NCI-H187 (cell line): ENCODE measurements around the gene HMG20B.

ENCODE experiments used
- DNase-seq, 2 experiments: peaks; one replicate each; lab custom pipeline; 2025; lab: John Stamatoyannopoulos, UW

HMG20B gene

GRCh38 chr19:3620817-3621547 lies 48.2 kb downstream of the HMG20B start:
- no peak for DNase-seq

GRCh38 chr19:3621689-3622088 lies 48.9 kb downstream of the HMG20B start:
- DNase-seq: no peak

GRCh38 chr19:3622224-3622623 lies 49.5 kb downstream of the HMG20B start:
- DNase-seq: no peak

GRCh38 chr19:3623716-3624115 lies 51.0 kb downstream of the HMG20B start:
- DNase-seq: no peak

- DNase-seq: no peak
Observed at GRCh38 chr19:3625996-3626472, 53.3 kb downstream of the HMG20B start.

GRCh38 chr19:3626473-3627350 lies 54.0 kb downstream of the HMG20B start, which contains the start of gene CACTIN:
Gene CACTIN, minus strand, starts transcription at chr19:3626790. Its CDS starts 28 bp downstream, at chr19:3626762.
- DNase-seq: peak; percentile 97 to 99

GRCh38 chr19:3627351-3627723 lies 54.6 kb downstream of the HMG20B start:
- DNase-seq: no peak
